CD4-positive, alpha-beta memory T cell (primary cell): ENCODE data around the gene GABPB1. TPM values are rescaled to one million over a fixed set of nuclear protein-coding genes. Genes with fewer than 3 reads are reported as not detected.

ENCODE experiments used
- CTCF ChIA-PET: fragments of 350-600 bp; sonication (Branson Sonifier 250); formaldehyde crosslinking; loops from one replicate; lab custom pipeline; 2021; ENCODE audit warnings: inconsistent platforms; ENCODE audit not compliant: partially characterized antibody; lab: Charles Lee
- POLR2A ChIA-PET: fragments of 350-600 bp; sonication (Branson Sonifier 250); formaldehyde crosslinking; loops from one replicate; lab custom pipeline; 2021; ENCODE audit not compliant: partially characterized antibody; lab: Charles Lee
- DNase-seq, 5 donors: peaks; one replicate each; pipeline versions ENCODE4 v3.0.0 to v3.0.0-alpha.2; 2020 to 2022; ENCODE audit warnings: mixed read lengths in 1 of 5
- H3K27ac ChIP-seq: one replicate; pipeline ENCODE4 v1.7.0; 2013; ENCODE audit warnings: low read depth, low read length
- H3K27me3 ChIP-seq: 2 replicates; pipeline ENCODE4 v1.7.0; 2013; ENCODE audit warnings: mild to moderate bottlenecking, low read length, moderate library complexity; ENCODE audit not compliant: insufficient read depth
- H3K36me3 ChIP-seq: 2 replicates; pipeline ENCODE4 v1.7.0; 2013; ENCODE audit warnings: mild to moderate bottlenecking, low read length, moderate library complexity; ENCODE audit not compliant: insufficient read depth
- H3K4me1 ChIP-seq: 2 replicates; pipeline ENCODE4 v1.7.0; 2013; ENCODE audit warnings: mild to moderate bottlenecking, low read length, moderate library complexity; ENCODE audit not compliant: insufficient read depth
- H3K4me3 ChIP-seq, 2 donors: one replicate each; pipeline ENCODE4 v1.7.0; 2013; ENCODE audit warnings: low read length in 2 of 2, mild to moderate bottlenecking in 1 of 2
- H3K9me3 ChIP-seq, 2 donors: one replicate each; pipeline ENCODE4 v1.7.0; 2013; ENCODE audit warnings: low read length in 2 of 2, control low read depth in 1 of 2; ENCODE audit not compliant: control insufficient read depth in 1 of 2
- H3K27ac Mint-ChIP-seq, 7 donors: one replicate each; pipeline ENCODE4 v1.8.0; 2020 to 2021; ENCODE audit warnings: mixed read lengths in 7 of 7, mild to moderate bottlenecking in 6 of 7, inconsistent platforms in 3 of 7, moderate library complexity in 3 of 7
- H3K27me3 Mint-ChIP-seq, 2 donors: one replicate each; pipeline ENCODE4 v1.8.0; 2020 to 2021; ENCODE audit warnings: mixed read lengths in 2 of 2
- H3K36me3 Mint-ChIP-seq, 2 donors: one replicate each; pipeline ENCODE4 v1.8.0; 2020 to 2021; ENCODE audit warnings: mixed read lengths in 2 of 2, inconsistent platforms in 1 of 2, mild to moderate bottlenecking in 1 of 2
- H3K4me1 Mint-ChIP-seq, 4 donors: one replicate each; pipeline ENCODE4 v1.8.0; 2020 to 2021; ENCODE audit warnings: mixed read lengths in 4 of 4, mild to moderate bottlenecking in 1 of 4
- H3K4me3 Mint-ChIP-seq, 8 donors: one replicate each; pipeline ENCODE4 v1.8.0; 2020 to 2021; ENCODE audit warnings: mixed read lengths in 8 of 8, mild to moderate bottlenecking in 7 of 8, moderate library complexity in 6 of 8, inconsistent platforms in 3 of 8
- H3K9me3 Mint-ChIP-seq, 8 donors: one replicate each; pipeline ENCODE4 v1.8.0; 2020 to 2021; ENCODE audit warnings: mixed read lengths in 8 of 8, mild to moderate bottlenecking in 5 of 8, inconsistent platforms in 3 of 8, moderate library complexity in 1 of 8
- intact Hi-C: fragments of 100-400 bp; cut with micrococcal nuclease; formaldehyde crosslinking; loops from one replicate; pipeline ENCODE4 v1.15.1; 2023
- polyA plus RNA-seq, 2 donors: library from polyadenylated mRNA; unstranded; fragments of 300-500 nt; fragmentation: Illumina TruSeq; gene quantifications; one replicate each; pipeline ENCODE4 v1.2.3, GENCODE V29; 2021
- total RNA-seq, 2 experiments: library from RNA; stranded (reverse); gene quantifications; one replicate each; pipeline ENCODE4 v1.2.3, GENCODE V29; 2021

The GABPB1 gene
- total and polyA plus RNA-seq, 4 experiments from 2014 or later, result 15.1 to 31.6 (median 23.0) TPM

GRCh38 chr15:50257332-50257731 lies 97.7 kb downstream of the GABPB1 start:
- CTCF ChIA-PET, result interaction anchor here (2.1 kb wide), 1 partner anchor 58 kb away, joined by 5 read pairs; no protein-coding TSS in a partner anchor
- Mint-ChIP-seq H3K9me3 (no peaks in the 10 kb centered on the region), H3K4me3 (no peak overlapping the region), H3K4me1 (peaks cover 19 to 33% (median 24%) of the 10 kb centered on the region in 4 donors), H3K27ac (no peak overlapping the region), H3K36me3 (no peaks in the 10 kb centered on the region), H3K27me3 (no peaks in the 10 kb centered on the region)
- POLR2A ChIA-PET, result no interaction called here
- no peaks in the 10 kb centered on the region for H3K27me3 ChIP-seq
- intact Hi-C loops, result no loop called here
- DNase-seq, result no peak
- H3K9me3 ChIP-seq, result no peaks in the 10 kb centered on the region
- no peak overlapping the region for H3K4me3 ChIP-seq
- no peak overlapping the region for H3K27ac ChIP-seq
- peaks cover 18% of the 10 kb centered on the region for H3K4me1 ChIP-seq
- H3K36me3 ChIP-seq, result no peaks in the 10 kb centered on the region

GRCh38 chr15:50256188-50257041 lies 98.6 kb downstream of the GABPB1 start:
- Mint-ChIP-seq H3K4me3 (no peak overlapping the region), H3K27ac (no peak overlapping the region), H3K9me3 (no peaks in the 10 kb centered on the region), H3K4me1 (peaks cover 15 to 26% (median 19%) of the 10 kb centered on the region in 4 donors), H3K36me3 (no peaks in the 10 kb centered on the region), H3K27me3 (no peaks in the 10 kb centered on the region)
- no peak for DNase-seq
- H3K27me3 ChIP-seq, result no peaks in the 10 kb centered on the region
- no peaks in the 10 kb centered on the region for H3K9me3 ChIP-seq
- no peaks in the 10 kb centered on the region for H3K36me3 ChIP-seq
- POLR2A ChIA-PET, result no interaction called here
- intact Hi-C loops, result no loop called here
- H3K4me3 ChIP-seq, result no peak overlapping the region
- no peak overlapping the region for H3K27ac ChIP-seq
- H3K4me1 ChIP-seq, result peaks cover 11% of the 10 kb centered on the region
- CTCF ChIA-PET, result interaction anchor here (2.1 kb wide), 1 partner anchor 59 kb away, joined by 5 read pairs; no protein-coding TSS in a partner anchor

- intact Hi-C loops, result no loop called here
- Mint-ChIP-seq H3K27ac (no peak overlapping the region), H3K4me1 (peaks cover 16 to 23% (median 21%) of the 10 kb centered on the region in 4 donors), H3K4me3 (no peak overlapping the region), H3K9me3 (no peaks in the 10 kb centered on the region), H3K27me3 (no peaks in the 10 kb centered on the region), H3K36me3 (no peaks in the 10 kb centered on the region)
- no peak for DNase-seq
- Histone ChIP-seq H3K27me3 (no peaks in the 10 kb centered on the region), H3K4me1 (peaks cover 16% of the 10 kb centered on the region), H3K36me3 (no peaks in the 10 kb centered on the region), H3K9me3 (no peaks in the 10 kb centered on the region), H3K27ac (no peak overlapping the region), H3K4me3 (no peak overlapping the region)
- ChIA-PET POLR2A (no interaction called here), CTCF (no interaction called here)
These were observed 102.4 kb downstream of the GABPB1 start for GRCh38 chr15:50252556-50252955.

- DNase-seq, result no peak
- H3K4me3 Mint-ChIP-seq, result no peak overlapping the region
- H3K4me1 ChIP-seq, result peaks cover 20% of the 10 kb centered on the region
- H3K27ac ChIP-seq, result no peak overlapping the region
- H3K4me1 Mint-ChIP-seq, result peaks cover 21 to 29% (median 25%) of the 10 kb centered on the region in 4 donors
- H3K9me3 Mint-ChIP-seq, result peaks cover 0 to 2% (median 0%) of the 10 kb centered on the region in 8 donors
- H3K9me3 ChIP-seq, result no peaks in the 10 kb centered on the region
- ChIA-PET CTCF (no interaction called here), POLR2A (no interaction called here)
- no peak overlapping the region for H3K4me3 ChIP-seq
- H3K27me3 ChIP-seq, result no peaks in the 10 kb centered on the region
- H3K36me3 ChIP-seq, result no peaks in the 10 kb centered on the region
- peak overlapping the region in 1 of 7 donors; percentile 14 for H3K27ac Mint-ChIP-seq
- no peaks in the 10 kb centered on the region for H3K36me3 Mint-ChIP-seq
- no peaks in the 10 kb centered on the region for H3K27me3 Mint-ChIP-seq
- intact Hi-C loops, result no loop called here
These were observed 103.3 kb downstream of the GABPB1 start for GRCh38 chr15:50251638-50252182.

GRCh38 chr15:50250760-50251394 lies 104.1 kb downstream of the GABPB1 start:
- Mint-ChIP-seq H3K9me3 (peaks cover 0 to 2% (median 0%) of the 10 kb centered on the region in 8 donors), H3K27ac (no peak overlapping the region), H3K27me3 (no peaks in the 10 kb centered on the region), H3K4me1 (peaks cover 21 to 30% (median 26%) of the 10 kb centered on the region in 4 donors), H3K4me3 (no peak overlapping the region), H3K36me3 (no peaks in the 10 kb centered on the region)
- intact Hi-C loops, result no loop called here
- Histone ChIP-seq H3K27me3 (no peaks in the 10 kb centered on the region), H3K4me1 (peaks cover 20% of the 10 kb centered on the region), H3K27ac (no peak overlapping the region), H3K4me3 (no peak overlapping the region), H3K36me3 (no peaks in the 10 kb centered on the region), H3K9me3 (no peaks in the 10 kb centered on the region)
- CTCF ChIA-PET, result no interaction called here
- POLR2A ChIA-PET, result interaction anchor here (0.5 to 4.2 kb wide), 2 partner anchors 9 to 104 kb away, joined by 3 to 31 read pairs; partner anchors contain the start of gene GABPB1
- DNase-seq, result no peak

GRCh38 chr15:50249704-50250103 lies 105.3 kb downstream of the GABPB1 start:
- Histone ChIP-seq H3K4me3 (no peak overlapping the region), H3K4me1 (peaks cover 20% of the 10 kb centered on the region), H3K36me3 (no peaks in the 10 kb centered on the region), H3K9me3 (no peaks in the 10 kb centered on the region), H3K27ac (no peak overlapping the region), H3K27me3 (no peaks in the 10 kb centered on the region)
- intact Hi-C loops, result loop anchor here (5.0 kb wide), 1 partner anchor 1202 kb away; the partner anchor contains the start of gene SECISBP2L
- no peaks in the 10 kb centered on the region for H3K27me3 Mint-ChIP-seq
- DNase-seq, result no peak
- CTCF ChIA-PET, result no interaction called here
- peak overlapping the region in 2 of 7 donors; percentile 72 to 91 for H3K27ac Mint-ChIP-seq
- POLR2A ChIA-PET, result interaction anchor here (4.2 kb wide), 1 partner anchor 105 kb away, joined by 31 read pairs; the partner anchor contains the start of gene GABPB1
- peak overlapping the region in 1 of 8 donors; percentile 52 for H3K4me3 Mint-ChIP-seq
- H3K9me3 Mint-ChIP-seq, result peaks cover 0 to 2% (median 0%) of the 10 kb centered on the region in 8 donors
- no peaks in the 10 kb centered on the region for H3K36me3 Mint-ChIP-seq
- H3K4me1 Mint-ChIP-seq, result peaks cover 21 to 30% (median 26%) of the 10 kb centered on the region in 4 donors
